HG02943 (cell line): ENCODE data around the gene NR6A1.

Source experiments
- ATAC-seq: cut with Tn5 transposase; IDR thresholded peaks from one replicate; pipeline ENCODE4 v1.9.1; 2021; ENCODE audit warnings: mild to moderate bottlenecking, low read depth, moderate library complexity; ENCODE audit not compliant: unreplicated experiment

The NR6A1 gene

GRCh38 chr9:124596172-124596839 lies 174.8 kb downstream of the NR6A1 start:
- ATAC-seq: no peak

GRCh38 chr9:124595743-124596142 lies 175.4 kb downstream of the NR6A1 start:
- no peak for ATAC-seq

- no peak for ATAC-seq
Measured at GRCh38 chr9:124594673-124595072, 176.4 kb downstream of the NR6A1 start.

DNA sequence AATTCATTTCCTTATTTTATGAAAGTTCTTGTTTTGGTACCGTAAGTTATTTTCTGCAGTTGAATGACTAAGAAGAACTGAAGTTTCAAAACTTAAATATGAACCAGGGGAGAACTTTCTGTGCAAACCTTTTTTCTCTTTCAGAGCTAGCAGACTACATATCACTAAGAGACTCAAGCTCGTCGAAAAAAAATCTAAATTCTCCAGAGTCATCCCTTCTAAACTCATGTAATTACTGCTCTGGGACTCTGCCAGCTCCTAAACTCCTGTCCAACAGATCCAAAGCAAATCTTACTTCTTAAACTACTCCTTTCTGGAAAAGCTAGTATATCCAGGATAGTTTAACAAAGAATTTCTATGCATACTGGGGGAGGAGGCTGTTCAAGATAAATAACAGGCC lies 176.9 kb downstream of the NR6A1 start:
- no peak for ATAC-seq

- ATAC-seq: no peak
Measured at GRCh38 chr9:124593651-124594058, 177.5 kb downstream of the NR6A1 start.

GRCh38 chr9:124593200-124593599 lies 177.9 kb downstream of the NR6A1 start:
- ATAC-seq: no peak

DNA sequence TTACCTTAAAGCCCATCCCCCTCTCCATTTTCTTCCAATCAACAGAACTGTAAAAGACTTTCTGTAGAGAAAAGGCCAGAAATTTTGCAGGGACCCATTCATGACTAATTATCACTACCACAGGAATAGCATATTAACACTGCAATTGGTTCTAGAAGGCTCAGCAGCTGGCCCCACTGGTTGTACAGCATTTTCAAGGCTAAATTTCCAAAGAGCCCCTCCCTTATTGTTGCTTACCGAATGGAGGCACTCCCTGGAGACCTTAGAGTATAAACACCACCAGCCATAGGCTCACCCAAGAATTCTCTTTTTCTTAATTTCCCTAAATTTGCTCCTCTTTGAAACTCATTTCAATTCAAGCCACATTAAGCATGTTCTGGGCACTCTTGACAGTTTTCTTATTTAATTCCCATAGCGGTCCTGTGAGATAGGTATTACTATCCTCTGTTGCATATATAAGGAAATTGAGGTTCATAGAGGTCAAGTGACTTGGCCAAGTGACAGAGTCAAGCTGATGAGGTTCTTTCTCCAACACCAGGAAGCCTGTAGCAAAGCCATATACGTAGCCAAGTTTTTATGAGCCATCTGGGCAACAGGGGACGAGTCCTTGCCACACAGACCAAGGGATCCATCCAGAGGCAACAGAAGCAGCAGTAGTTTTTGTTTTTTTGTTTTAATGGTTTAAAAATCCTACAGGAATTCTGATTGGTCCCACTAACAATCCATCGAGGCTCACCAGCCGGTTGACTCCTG lies 180.0 kb downstream of the NR6A1 start:
- no peak for ATAC-seq

GRCh38 chr9:124584631-124585030 lies 186.5 kb downstream of the NR6A1 start:
- no peak for ATAC-seq

DNA sequence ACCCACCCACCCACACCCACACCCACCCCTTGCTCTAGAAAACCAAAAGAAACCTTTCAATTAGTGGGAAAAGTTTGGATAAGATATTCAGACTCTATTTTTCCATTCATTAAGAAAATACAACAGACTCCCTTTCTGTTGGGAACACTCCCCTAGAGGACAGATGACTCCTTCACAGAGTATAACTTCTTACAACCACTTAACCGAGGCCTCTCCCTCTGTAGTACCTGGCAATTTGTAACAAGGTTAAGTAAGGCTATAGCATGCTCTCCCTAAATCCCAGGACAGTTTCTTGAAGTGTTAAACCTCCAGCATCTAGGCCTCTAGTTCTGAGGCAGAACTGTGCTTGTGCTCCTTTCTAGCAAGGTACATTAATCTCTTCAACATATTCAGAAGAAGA lies 188.0 kb downstream of the NR6A1 start:
- ATAC-seq: no peak

GRCh38 chr9:124580186-124580585 lies 190.9 kb downstream of the NR6A1 start:
- no peak for ATAC-seq

DNA sequence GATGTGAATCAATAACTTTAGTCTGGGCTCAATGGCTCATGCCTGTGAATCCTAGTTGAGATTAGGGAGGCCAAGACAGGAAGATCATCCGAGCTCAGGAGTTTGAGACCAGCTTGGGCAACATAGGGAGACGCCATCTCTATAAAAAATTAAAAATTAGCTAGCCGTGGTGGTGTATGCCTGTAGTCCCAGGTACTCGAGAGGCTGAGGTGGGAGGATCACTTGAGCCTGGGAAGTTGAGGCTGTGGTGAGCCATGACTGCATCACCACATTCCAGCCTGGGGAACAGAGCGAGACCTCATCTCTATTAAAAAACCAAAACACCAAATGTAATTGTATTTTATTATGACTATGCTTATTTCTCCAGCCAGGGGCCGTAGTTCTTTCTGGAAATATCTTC lies 194.4 kb downstream of the NR6A1 start:
- no peak for ATAC-seq

DNA sequence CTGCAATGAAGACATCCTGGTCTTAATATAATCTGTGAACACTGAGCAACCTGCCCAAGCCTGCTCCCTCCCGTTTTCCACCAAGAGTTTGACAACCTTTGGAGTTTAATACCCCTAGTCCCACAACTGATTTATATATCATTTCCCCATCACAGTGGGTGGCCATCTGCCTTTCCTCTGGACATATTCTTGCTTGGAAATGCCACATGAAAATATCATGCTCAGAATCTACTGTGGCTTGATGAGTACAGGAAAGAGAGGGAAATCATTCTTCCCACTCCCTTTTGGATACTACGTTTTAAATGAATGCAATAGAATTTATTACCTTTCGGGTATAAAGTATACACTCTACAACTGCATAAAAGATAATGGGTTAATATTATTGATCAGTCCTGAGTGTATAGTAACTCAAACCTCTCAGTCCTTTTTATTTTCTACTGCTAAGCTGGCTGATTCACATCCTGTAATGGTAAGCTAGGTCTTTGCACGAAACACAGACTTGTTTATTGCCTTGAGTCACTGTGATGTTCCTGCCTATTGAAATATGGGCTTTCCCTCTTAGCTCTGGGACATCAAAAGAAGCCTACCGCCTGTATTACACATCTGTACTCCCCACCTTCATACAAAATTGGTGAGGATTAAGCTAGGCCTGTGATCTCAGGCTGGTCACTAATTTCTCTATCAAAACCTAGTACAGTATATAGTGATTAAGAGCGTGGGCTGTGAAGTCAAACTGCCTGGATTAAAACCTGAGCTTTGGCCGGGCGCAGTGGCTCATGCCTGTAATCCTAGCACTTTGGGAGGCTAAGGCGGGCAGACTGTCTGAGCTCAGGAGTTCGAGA lies 196.4 kb downstream of the NR6A1 start:
- ATAC-seq: no peak

- ATAC-seq: no peak
Measured at GRCh38 chr9:124570942-124571666, 200.0 kb downstream of the NR6A1 start.

DNA sequence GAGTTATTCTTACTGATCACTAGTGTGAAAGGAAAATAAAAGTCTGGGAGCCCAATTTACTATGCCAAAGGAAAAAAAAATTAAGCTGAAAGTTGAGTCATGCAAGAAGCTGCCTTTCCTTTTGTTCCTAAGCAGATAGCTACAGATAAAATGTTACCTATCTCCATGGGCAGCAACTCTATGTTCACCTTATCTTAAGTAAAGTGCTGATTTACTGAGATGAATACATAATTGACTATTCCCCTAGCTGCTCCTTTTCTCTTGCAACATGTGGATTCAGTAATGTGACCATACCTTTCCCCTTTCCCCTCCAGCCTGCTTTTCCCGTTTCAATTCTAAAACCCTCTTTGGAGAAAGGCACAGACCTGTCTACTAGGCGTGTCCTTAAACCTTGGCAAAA lies 201.2 kb downstream of the NR6A1 start:
- ATAC-seq: no peak

- no peak for ATAC-seq
Measured at GRCh38 chr9:124567362-124567761, 203.7 kb downstream of the NR6A1 start.

DNA sequence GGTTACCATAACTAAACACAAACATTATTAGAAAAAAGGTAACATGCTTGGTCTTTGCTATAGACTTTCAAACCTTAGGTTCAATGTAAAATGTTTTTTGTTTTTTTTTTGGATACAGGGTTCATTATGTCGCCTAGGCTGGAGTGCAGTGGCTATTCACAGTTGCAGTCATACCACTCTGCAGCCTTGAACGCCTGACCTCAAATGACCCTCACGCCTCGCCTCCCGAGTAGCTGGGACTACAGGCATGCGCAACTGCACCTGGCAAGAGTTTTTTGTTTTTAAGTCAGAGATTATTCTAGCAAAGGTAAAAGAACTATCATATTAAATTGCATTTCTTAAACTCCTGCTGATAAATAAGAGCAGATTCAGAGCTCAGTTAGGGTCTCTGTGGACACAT lies 208.8 kb downstream of the NR6A1 start:
- no peak for ATAC-seq

DNA sequence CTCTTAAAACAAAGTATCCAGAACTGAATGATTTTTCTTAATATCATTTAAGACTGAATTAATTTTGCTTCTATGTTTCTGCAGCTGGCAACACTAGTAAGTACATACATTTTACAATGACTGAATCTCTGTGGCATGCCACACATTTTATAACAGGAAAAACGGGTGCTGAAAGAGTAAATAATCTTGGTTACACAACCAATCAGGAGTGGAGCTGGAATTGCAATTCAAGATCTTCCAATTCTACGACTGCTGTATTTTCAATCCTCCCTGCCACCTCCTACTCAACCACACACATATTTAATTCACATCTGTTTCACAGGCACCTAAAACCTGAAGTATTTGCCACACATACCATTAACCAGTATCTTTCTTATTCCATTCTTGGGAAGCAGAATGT lies 211.2 kb downstream of the NR6A1 start:
- ATAC-seq: no peak

DNA sequence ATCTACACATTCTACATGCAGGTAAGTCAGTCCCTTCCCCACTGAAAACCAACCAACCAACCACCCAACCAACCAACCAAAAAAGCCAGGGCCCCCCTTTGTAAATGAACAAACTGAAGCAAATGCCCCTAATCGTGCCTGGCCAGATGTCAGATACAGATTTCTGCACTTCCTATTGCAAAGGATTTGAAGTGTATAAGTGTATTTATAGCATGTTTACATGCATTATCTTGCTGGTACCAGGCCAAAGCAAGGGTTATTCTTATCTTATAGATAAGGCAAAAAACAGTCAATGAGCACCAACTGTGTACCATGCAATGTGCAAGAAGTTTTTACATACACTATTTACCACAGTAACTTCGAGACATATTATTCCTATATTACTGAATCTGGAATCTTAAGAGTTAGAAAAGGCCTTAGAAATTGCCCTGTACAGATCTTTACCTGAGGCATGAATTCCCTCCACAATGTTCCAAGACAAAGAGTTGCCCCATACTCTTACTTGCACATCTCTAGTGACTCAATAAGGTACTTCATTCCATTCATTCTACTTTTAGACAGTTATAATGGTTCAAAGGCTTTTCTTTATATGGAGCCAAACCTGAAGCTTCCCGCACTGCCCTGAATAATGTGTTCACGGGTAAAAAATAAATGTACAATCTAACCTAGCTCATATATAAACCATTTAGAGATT lies 212.2 kb downstream of the NR6A1 start:
- no peak for ATAC-seq

GRCh38 chr9:124557895-124558294 lies 213.2 kb downstream of the NR6A1 start:
- no peak for ATAC-seq

DNA sequence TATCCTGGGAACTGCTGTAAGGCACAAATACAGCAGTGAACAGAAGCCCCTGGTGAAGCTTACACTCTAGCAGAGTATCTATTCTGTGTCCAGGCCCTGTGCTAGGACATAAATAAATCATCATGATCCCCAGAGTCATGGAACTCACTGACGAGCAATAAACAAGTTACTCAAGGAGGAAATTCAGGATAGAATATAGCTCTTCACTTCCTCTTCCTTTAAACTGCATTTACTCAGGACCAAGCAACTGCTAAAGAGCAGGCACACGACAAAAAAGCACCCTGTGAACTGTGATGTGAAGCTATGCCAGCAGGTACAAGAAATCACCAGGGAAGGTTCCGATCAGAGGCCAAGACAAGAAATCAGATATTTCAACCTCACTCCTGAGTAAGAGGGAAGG lies 216.1 kb downstream of the NR6A1 start:
- ATAC-seq: no peak
